Activated naive CD4-positive, alpha-beta T cell treated with Interleukin-2 at 50 U/mL for 16 hours (primary cell): ENCODE data around the gene MYCN.
A peak's percentile ranks its signal among the peaks of the same experiment; 100 is the strongest.
"Not testable (repeated sequence)": the region's sequence is repeated elsewhere in the genome, so short reads cannot be mapped to it uniquely, and the experiment has no call there.

Source experiments
- DNase-seq: peaks from one replicate; pipeline ENCODE4 v3.0.0-alpha.2; 2020

Gene MYCN

DNA sequence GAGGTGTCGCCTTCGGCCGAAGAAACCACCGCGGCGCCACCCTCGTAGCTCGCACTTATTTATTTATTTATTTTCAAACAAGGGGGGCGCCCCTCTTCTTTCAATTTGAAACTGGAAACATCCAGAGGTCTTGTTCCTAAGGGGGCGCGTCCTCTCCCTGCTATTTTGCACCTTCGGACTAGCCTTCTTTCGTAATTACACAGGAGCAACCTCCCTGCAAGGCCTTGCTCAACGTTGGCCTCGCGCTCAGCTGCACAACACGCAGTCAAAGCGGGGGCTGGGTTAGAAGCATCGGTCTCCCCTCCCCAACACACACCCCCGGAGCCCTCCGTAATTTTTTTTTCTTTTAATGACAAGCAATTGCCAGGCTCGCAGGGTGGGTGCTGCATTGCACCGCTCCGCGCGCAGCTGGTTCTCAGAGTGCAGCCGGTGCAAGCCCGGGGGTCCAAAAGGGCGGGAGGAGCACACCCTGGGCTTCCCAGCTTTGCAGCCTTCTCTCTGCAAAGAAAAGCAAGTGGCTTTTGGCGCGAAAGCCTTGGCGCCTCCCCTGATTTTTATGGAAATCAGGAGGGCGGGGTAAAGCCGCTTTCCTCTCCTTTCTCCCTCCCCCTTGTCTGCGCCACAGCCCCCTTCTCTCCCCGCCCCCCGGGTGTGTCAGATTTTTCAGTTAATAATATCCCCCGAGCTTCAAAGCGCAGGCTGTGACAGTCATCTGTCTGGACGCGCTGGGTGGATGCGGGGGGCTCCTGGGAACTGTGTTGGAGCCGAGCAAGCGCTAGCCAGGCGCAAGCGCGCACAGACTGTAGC lies at the start of gene MYCN:
Gene MYCN (plus strand): TSS at position 697 of the 807 bp plus-strand sequence. CDS start 1,515 bp downstream, outside the sequence.
- DNase-seq = peak; percentile 25

DNA sequence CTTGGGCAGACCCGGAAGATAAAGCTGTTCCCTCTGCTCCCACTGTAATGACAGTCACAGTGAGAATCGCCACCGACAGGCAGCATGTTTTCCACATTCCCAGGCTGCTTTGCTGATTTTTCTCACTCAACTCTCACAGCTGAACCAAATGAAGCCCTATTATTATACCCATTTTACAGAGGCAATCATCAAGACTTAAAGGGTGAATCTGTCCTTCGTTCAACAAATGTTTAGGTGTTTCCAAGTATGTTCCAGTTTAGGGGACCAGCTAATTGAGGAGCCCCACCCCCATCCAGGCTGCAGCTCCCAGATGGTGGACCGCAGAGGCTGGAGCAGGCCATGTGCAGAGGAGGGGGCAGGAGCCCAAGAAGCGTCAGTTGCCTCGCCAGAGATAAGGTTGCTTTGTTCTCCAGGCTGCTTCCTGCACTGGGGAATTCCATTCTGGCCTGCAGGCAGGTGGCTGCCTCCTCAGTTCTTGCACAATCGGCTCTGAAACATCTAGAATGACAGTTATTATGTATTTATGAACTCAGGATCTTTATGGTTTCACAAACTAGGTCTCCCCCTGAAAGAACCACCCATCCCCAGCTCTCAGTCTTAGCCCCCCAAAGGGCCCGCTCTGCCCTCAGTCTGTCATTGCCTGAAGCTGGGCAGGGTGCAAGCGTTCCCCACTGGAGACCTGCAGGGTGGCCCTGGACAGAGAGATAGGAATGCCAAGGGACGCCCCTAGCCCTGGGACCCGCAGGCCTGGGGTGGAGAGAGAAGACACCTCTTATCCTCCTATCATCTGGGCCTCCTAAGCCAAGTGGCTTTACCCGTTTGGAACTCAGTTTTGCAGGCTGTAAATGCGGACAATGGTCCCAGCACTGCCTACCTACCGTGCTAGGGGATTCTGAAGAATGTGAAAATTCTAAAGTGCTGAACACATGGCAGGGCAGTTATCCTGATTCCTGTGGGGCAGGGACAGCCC lies 49.1 kb upstream of the MYCN start:
- DNase-seq = no peak

DNA sequence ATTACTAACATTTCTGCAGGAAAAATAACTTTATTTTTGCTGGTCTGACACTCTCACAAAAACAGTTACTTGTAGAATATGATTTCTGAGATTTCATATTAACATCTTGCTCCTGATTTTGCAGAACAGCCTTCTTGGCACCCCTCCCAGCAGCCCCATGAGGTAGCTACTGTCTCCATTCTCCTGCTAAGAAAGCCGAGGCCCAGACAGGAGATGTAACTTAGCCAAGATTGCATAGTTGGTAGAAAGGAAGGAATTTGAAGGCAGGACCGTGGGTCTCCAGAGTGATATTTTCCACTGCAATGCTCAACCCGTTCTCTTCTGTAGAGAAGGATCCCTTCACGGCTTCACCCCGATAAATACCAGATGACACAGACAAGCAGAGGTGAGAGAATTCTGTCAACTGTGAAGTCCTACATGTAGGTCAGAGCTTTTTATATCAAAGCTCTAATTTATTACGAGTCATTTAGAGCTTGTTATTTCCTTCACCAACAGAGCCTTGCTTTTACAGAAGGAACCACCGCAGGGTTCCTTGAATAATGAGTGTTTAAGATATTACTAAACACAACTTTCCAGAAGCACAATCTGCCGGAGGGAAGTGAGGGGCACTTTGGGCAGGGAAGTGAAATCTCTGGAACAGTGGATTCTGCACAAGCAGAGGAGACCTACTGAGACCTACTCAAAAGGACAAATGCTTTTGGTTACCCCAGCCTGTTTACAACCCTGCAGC lies 48.0 kb upstream of the MYCN start:
- DNase-seq = no peak

DNA sequence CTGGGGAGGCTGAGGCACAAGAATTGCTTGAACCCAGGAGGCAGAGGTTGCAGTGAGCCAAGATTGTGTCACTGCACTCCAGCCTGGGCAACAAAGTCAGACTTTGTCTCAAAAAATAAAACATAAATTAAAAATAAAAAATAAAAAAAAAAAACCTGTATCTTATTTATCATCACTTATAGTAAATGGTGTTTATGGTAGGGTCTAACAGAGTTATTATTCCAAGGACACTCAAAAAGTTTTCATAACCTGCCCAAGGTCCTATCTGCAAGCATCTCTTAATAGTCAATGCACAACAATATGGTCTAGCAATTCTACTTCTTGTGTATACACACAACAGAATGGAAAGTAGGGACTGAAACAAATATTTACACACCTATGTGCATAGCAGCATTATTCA lies 47.3 kb upstream of the MYCN start:
- no peak for DNase-seq

DNA sequence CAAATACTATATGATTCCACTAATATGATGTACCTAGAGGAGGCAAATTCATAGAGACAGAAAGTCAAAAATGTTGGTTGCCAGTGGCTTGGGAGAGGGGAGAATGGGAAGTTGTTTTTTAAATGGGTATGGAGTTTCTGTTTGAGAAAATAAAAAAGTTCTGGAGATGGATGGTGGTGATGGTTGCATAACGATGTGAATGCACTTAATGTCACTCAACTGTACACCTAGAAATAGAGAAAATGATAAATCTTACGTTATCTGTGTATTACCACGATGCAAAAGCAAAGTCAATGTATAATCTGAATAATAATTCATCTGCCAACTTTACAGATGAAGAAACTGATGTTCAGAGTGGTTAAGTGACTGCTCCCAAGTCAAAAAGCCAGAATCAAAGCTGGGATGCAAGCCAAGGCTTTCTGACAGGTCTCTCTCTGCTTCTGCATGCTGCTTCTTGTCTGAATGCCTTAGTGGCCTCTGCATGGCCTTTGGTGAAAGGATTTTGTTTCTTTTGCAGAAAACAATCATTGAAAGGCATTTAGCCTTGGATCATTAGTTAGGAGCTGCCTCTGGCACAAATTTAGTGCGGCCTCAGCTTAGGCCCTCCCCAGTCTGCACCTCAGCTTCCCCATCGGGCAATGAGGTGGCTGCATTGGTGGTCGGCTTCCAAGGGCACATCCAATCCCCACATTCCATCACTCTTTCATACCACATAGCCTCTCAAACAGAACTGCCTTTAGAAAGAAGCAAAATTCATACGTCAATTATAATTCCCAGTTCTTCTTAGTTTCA lies 46.5 kb upstream of the MYCN start:
- no peak for DNase-seq

GRCh38 chr2:15894481-15895144 lies 45.7 kb upstream of the MYCN start:
- DNase-seq = no peak

DNA sequence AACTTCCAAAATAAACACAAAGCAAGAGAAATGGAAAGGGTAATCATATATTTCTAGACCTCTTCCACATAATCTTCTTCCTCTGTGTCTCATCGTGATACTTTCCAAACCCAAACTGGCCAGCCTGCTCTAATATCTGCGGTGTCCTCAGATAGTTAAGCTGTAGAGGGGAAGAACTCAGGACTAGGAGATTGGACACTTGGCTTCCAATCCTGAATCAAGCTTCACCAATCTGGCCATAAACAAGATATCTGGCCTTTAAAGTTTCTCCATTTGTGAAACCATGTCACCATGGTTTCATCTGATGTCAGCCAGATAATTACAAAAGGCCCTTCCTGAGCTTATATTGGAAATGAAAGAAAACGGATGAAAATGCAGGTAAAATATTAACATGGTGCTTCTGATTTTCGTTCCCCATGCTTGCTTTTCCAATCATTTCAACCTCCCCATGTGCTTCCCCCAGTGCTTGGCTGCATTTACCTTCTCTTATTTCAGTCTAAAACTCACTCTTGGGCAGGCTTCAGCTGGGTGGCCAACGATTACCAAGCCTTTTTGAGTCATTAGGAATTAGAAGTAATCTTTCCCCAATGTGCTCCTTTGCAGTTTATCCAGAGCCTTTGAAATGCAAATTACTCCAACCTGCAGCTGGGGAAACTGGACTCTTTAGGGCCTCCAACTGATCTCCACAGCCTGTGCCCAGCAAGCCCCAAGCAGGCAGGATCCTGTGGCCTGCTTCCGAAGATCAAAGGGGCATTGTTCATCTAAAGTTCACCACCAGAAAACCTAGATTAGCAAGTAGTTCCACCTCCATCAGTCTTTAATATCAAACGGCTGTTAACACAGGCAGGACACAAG lies 44.5 kb upstream of the MYCN start:
- DNase-seq = no peak

DNA sequence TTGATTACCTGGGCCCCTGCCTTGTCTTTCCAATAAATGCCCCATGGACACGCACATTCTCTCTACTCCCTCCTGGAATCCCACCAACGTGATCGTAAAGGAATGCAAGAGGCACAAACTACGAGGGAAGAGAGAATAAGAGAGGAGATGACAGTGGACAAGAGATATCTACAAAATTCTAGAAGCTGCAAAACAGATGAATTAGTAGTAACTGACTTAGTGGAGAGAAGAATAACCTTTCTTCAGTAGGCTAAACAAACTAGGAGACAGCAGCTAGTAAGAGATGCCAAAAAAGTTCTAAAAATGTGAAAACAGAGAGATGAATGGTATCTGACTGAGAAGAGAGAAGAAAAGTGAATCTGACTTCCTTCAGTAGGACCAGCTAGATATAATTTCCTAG lies 43.5 kb upstream of the MYCN start:
- DNase-seq = no peak

DNA sequence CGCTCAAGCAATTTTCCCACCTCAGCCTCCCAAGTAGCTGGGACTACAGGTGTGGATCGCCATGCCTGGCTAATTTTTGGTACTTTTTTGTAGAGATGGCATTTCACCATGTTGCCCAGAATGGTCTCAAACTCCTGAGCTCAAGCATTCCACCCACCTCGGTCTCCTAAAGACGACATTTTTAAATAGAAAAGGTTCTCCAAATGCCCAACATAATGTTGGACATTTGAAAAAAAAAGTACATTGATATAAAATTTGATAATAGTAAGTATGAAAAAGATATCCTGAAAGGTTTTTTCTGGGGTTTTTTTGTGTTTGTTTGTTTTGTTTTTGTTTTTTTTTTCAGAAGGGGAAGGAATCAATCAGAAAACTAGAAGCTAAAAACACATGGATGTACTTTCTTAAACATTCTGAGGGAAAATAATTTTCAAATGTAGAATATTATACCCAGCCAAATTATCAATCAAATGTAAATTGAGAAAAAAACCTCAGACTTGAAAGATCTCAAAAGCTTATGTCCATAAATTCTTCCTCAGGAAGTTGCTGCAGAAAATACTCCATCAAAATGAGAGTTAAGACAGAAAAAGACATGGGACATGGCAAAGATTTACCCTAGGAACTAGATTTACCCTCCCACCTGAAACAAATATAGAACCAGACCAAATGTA lies 42.8 kb upstream of the MYCN start:
- no peak for DNase-seq

- no peak for DNase-seq
Measured at GRCh38 chr2:15899327-15899612, 41.1 kb upstream of the MYCN start.

DNA sequence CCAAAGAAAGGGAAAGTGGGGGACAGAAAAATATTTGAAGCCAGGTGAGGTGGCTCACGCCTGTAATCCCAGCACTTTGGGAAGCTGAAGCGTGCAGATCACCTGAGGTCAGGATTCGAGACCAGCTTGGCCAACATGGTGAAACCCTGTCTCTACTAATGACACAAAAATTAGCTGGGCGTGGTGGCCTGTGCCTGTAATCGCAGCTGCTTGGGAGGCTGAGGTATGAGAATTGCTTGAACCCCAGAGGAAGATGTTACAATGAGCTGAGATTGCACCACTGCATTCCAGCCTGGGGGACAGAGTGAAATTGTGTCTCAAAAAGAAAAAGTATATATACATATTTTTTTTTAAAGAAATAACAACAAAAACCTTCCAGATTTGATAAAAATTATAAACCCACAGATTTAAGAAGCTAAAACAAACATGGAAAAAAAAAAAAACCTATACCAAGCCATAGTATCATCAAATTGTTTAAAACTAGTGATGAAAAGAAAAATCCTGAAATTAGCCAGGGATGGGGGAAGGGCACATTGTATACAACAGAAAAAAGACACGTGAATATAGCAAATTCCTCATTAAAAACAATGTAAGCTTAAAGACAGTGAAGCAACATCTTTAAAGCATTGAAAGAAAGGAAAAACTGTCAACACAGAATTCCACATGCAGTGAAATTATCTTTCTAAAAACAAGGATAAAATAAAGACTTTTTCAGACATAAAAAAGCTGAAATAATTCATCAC lies 40.4 kb upstream of the MYCN start:
- DNase-seq = no peak

GRCh38 chr2:15901095-15901807 lies 39.1 kb upstream of the MYCN start:
- DNase-seq = no peak

- no peak for DNase-seq
Measured at GRCh38 chr2:15901808-15902130, 38.6 kb upstream of the MYCN start.

DNA sequence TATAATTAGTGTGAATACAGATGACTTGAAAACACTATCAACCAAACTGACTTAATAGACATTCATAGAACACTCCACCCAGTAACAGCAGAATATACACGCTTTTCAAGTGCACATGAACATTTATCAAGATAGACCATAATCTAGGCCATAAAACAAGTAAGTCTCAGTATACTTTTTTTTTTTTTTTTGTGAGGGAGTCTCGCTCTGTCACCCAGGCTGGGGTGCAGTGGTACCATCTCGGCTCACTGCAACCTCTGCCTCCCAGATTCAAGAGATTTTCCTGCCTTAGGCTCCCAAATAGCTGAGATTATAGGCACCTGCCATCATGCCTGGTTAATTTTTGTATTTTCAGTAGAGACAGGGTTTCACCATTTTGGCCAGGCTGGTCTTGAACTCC lies 36.4 kb upstream of the MYCN start:
- DNase-seq = not testable (repeated sequence)

GRCh38 chr2:15905267-15905645 lies 35.1 kb upstream of the MYCN start:
- no peak for DNase-seq

- DNase-seq = no peak
Measured at GRCh38 chr2:15905986-15906491, 34.3 kb upstream of the MYCN start.

- no peak for DNase-seq
Measured at GRCh38 chr2:15906778-15907177, 33.6 kb upstream of the MYCN start.

GRCh38 chr2:15907461-15908324 lies 32.7 kb upstream of the MYCN start:
- DNase-seq = no peak
